Activated CD4-positive, alpha-beta T cell treated with anti-CD3 and anti-CD28 coated beads for 24 hours (primary cell): ENCODE data around the gene TMTC3.
A peak's percentile ranks its signal among the peaks of the same experiment; 100 is the strongest.

Experiments
- DNase-seq, 2 donors: peaks; one replicate each; pipeline ENCODE4 v3.0.0-alpha.2; 2020; ENCODE audit warnings: low read depth in 2 of 2

TMTC3 gene

GRCh38 chr12:88227263-88227662 lies 85.2 kb downstream of the TMTC3 start:
- DNase-seq = no peak

GRCh38 chr12:88227871-88228270 lies 85.8 kb downstream of the TMTC3 start:
- DNase-seq = no peak

GRCh38 chr12:88228720-88229119 lies 86.6 kb downstream of the TMTC3 start:
- no peak for DNase-seq

GRCh38 chr12:88230271-88230670 lies 88.2 kb downstream of the TMTC3 start:
- DNase-seq = no peak

GRCh38 chr12:88235183-88235833 lies 93.2 kb downstream of the TMTC3 start:
- peak in 1 of 2 donors; percentile 13 for DNase-seq

GRCh38 chr12:88237954-88238353 lies 95.8 kb downstream of the TMTC3 start:
- DNase-seq = no peak

- no peak for DNase-seq
Observed at GRCh38 chr12:88238406-88238805, 96.3 kb downstream of the TMTC3 start.

GRCh38 chr12:88241862-88242570 lies 99.9 kb downstream of the TMTC3 start:
- no peak for DNase-seq

- no peak for DNase-seq
Observed at GRCh38 chr12:88242571-88242925, 100.4 kb downstream of the TMTC3 start.

- no peak for DNase-seq
Observed at GRCh38 chr12:88242939-88243338, 100.8 kb downstream of the TMTC3 start.

- no peak for DNase-seq
Observed at GRCh38 chr12:88243982-88244381, 101.9 kb downstream of the TMTC3 start.

GRCh38 chr12:88245905-88246304 lies 103.8 kb downstream of the TMTC3 start:
- DNase-seq = no peak

GRCh38 chr12:88247241-88247643 lies 105.1 kb downstream of the TMTC3 start:
- no peak for DNase-seq

GRCh38 chr12:88248606-88249005 lies 106.5 kb downstream of the TMTC3 start:
- no peak for DNase-seq
